Tibial nerve (tissue), 4 donors: Measurements from ENCODE around the gene USP25.

Experiments
- EP300 ChIP-seq, 2 donors: sonication (generic); formaldehyde crosslinking; IDR thresholded peaks; one replicate each; pipeline ENCODE4 v1.6.1; 2017; ENCODE audit warnings: antibody characterized with exemption in 2 of 2, mild to moderate bottlenecking in 1 of 2
- POLR2A ChIP-seq, 2 donors: fragments of 450-650 bp; IDR thresholded peaks; one replicate each; pipeline ENCODE4 v1.6.1; 2017; ENCODE audit warnings: antibody characterized with exemption in 2 of 2, mild to moderate bottlenecking in 2 of 2, moderate library complexity in 2 of 2
- TF ChIP-seq, protein P1 (sequence below), 5 experiments: fragments of 200-600 bp in 3 of 5; fragments of 450-650 bp in 2 of 5; sonication (generic) in 3 of 5; IDR thresholded peaks; one replicate each; pipeline ENCODE4 v1.5.1; 2016 to 2019; ENCODE audit warnings: antibody characterized with exemption in 5 of 5, mild to moderate bottlenecking in 3 of 5, moderate library complexity in 2 of 5

DNA sequence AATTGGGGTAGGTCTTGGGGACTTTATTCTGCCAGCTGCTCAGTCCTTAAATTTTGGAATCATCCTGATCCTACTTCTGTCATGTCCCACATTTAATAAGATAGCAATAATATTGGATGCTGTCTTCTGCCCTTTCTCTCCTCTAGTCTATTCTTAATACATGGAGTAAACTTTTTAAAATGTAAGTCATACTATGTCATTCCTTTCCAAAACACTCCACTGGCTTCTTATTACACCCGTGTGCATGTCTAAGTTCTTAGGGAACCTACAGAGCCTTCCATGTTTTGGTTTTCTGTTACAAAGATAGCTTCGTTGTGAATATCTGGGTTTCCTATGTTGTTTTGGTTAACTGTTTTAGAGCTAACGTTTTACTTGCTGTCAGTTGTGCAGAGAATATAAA is 35.1 kb downstream of the USP25 start:
- TF ChIP-seq POLR2A (IDR thresholded peaks at IDR 0.05) (no peak), EP300 (IDR thresholded peaks at IDR 0.05) (no peak)
- TF ChIP-seq, protein P1, sequence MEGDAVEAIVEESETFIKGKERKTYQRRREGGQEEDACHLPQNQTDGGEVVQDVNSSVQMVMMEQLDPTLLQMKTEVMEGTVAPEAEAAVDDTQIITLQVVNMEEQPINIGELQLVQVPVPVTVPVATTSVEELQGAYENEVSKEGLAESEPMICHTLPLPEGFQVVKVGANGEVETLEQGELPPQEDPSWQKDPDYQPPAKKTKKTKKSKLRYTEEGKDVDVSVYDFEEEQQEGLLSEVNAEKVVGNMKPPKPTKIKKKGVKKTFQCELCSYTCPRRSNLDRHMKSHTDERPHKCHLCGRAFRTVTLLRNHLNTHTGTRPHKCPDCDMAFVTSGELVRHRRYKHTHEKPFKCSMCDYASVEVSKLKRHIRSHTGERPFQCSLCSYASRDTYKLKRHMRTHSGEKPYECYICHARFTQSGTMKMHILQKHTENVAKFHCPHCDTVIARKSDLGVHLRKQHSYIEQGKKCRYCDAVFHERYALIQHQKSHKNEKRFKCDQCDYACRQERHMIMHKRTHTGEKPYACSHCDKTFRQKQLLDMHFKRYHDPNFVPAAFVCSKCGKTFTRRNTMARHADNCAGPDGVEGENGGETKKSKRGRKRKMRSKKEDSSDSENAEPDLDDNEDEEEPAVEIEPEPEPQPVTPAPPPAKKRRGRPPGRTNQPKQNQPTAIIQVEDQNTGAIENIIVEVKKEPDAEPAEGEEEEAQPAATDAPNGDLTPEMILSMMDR (IDR thresholded peaks at IDR 0.05), result no peak
